HG03457 (cell line): ENCODE data around the gene GAPDHS.

ENCODE experiments used
- ATAC-seq: cut with Tn5 transposase; IDR thresholded peaks from one replicate; pipeline ENCODE4 v1.9.1; 2021; ENCODE audit warnings: moderate number of reproducible peaks; ENCODE audit not compliant: unreplicated experiment

Gene GAPDHS

GRCh38 chr19:35585848-35586247, 52.6 kb downstream of the GAPDHS start, which contains the start of gene PMIS2:
TSS of gene PMIS2 (plus strand) at chr19:35586173. CDS start at chr19:35586260, 87 bp downstream.
- no peak for ATAC-seq

GRCh38 chr19:35587321-35587720, 54.1 kb downstream of the GAPDHS start:
- ATAC-seq, result no peak

GRCh38 chr19:35590875-35591274, 57.6 kb downstream of the GAPDHS start:
- no peak for ATAC-seq

- no peak for ATAC-seq
Observed at GRCh38 chr19:35592226-35592625, 59.0 kb downstream of the GAPDHS start.
